WTC11 (cell line): ENCODE measurements around the gene KRTAP13-4. TPM values are rescaled to one million over a fixed set of nuclear protein-coding genes. Genes with fewer than 3 reads are reported as not detected.

Experiments
- ATAC-seq: fragments of 200-7000 bp; cut with Tn5 transposase; 2 replicates; pipeline ENCODE4 v1.10.0; 2021; ENCODE audit warnings: mild to moderate bottlenecking, moderate library complexity
- Bru-seq: library from RNA; stranded (reverse); fragments of 400-500 nt; gene quantifications from one replicate; lab custom pipeline; 2021; lab: Mats Ljungman, UMichigan
- CTCF ChIA-PET: fragments of 300-600 bp; sonication (Branson Sonifier 250); formaldehyde crosslinking; loops from one replicate; lab custom pipeline; 2021; ENCODE audit warnings: antibody characterized with exemption; lab: Charles Lee
- POLR2A ChIA-PET: fragments of 350-600 bp; sonication (Branson Sonifier 250); formaldehyde crosslinking; loops from one replicate; lab custom pipeline; 2021; ENCODE audit warnings: antibody characterized with exemption; lab: Charles Lee
- DNase-seq: peaks from one replicate; pipeline ENCODE4 v3.0.0; 2021; ENCODE audit warnings: low spot score
- H3K27ac Mint-ChIP-seq: 2 replicates; pipeline ENCODE4 v1.8.0; 2021; ENCODE audit warnings: mixed read lengths
- H3K27me3 Mint-ChIP-seq: 2 replicates; pipeline ENCODE4 v1.8.0; 2021; ENCODE audit warnings: low read depth, mild to moderate bottlenecking, moderate library complexity, mixed read lengths
- H3K36me3 Mint-ChIP-seq: 2 replicates; pipeline ENCODE4 v1.8.0; 2021; ENCODE audit warnings: mixed read lengths
- H3K4me1 Mint-ChIP-seq: 2 replicates; pipeline ENCODE4 v1.8.0; 2022; ENCODE audit warnings: mixed read lengths
- H3K4me3 Mint-ChIP-seq: 2 replicates; pipeline ENCODE4 v1.8.0; 2021; ENCODE audit warnings: mild to moderate bottlenecking, moderate library complexity, mixed read lengths
- H3K9me3 Mint-ChIP-seq: 2 replicates; pipeline ENCODE4 v1.8.0; 2021; ENCODE audit warnings: mixed read lengths
- JUN ChIP-seq: sonication (generic); formaldehyde crosslinking; IDR thresholded peaks from 2 replicates; pipeline ENCODE4 v1.8.0; 2023; ENCODE audit warnings: mild to moderate bottlenecking, missing genetic modification reagents
- MAX ChIP-seq: sonication (generic); formaldehyde crosslinking; IDR thresholded peaks from 2 replicates; pipeline ENCODE4 v1.8.0; 2022; ENCODE audit warnings: mild to moderate bottlenecking, missing genetic modification reagents
- NFATC4 ChIP-seq: fragments of 250-450 bp; sonication (Bioruptor Pico); IDR thresholded peaks from 2 replicates; pipeline ENCODE4 v1.9.0; 2021; ENCODE audit warnings: mild to moderate bottlenecking
- NR1H2 ChIP-seq: sonication (generic); formaldehyde crosslinking; IDR thresholded peaks from 2 replicates; pipeline ENCODE4 v1.9.0; 2021; ENCODE audit warnings: mild to moderate bottlenecking, moderate library complexity, missing genetic modification reagents
- OVOL2 ChIP-seq: fragments of 250-450 bp; sonication (Bioruptor Pico); IDR thresholded peaks from 2 replicates; pipeline ENCODE4 v1.9.0; 2021; ENCODE audit warnings: mild to moderate bottlenecking, borderline replicate concordance
- STAT6 ChIP-seq: sonication (generic); formaldehyde crosslinking; conservative IDR thresholded peaks from 2 replicates; pipeline ENCODE4 v1.8.1; 2023; ENCODE audit warnings: mild to moderate bottlenecking, low read depth, missing genetic modification reagents, moderate library complexity
- ZNF263 ChIP-seq: sonication (generic); formaldehyde crosslinking; IDR thresholded peaks from 2 replicates; pipeline ENCODE4 v1.8.1; 2022; ENCODE audit warnings: low read depth, mild to moderate bottlenecking, moderate library complexity, missing genetic modification reagents
- ZNF281 ChIP-seq: sonication (generic); formaldehyde crosslinking; IDR thresholded peaks from 2 replicates; pipeline ENCODE4 v1.8.0; 2023; ENCODE audit warnings: mild to moderate bottlenecking, missing genetic modification reagents
- ZNF416 ChIP-seq: fragments of 250-450 bp; sonication (Bioruptor Pico); IDR thresholded peaks from 2 replicates; pipeline ENCODE4 v1.9.0; 2021; ENCODE audit warnings: mild to moderate bottlenecking, inconsistent platforms
- long read RNA-seq, 3 experiments: library from RNA in 1 of 3; library from capped mRNA in 1 of 3; library from polyadenylated mRNA in 1 of 3; unstranded in 2 of 3; stranded (forward) in 1 of 3; transcript quantifications; one replicate each; pipeline ENCODE4 v2.0.0, GENCODE V29; 2021
- total RNA-seq: library from RNA; stranded (reverse); gene quantifications from 3 replicates; pipeline ENCODE4 v1.2.3, GENCODE V29; 2021
- TF ChIP-seq, protein P1 (sequence below): sonication (generic); formaldehyde crosslinking; IDR thresholded peaks from 2 replicates; pipeline ENCODE4 v1.8.1; 2023; ENCODE audit warnings: mild to moderate bottlenecking, missing genetic modification reagents, moderate library complexity
- TF ChIP-seq, protein P2 (sequence below): sonication (generic); formaldehyde crosslinking; IDR thresholded peaks from 2 replicates; pipeline ENCODE4 v1.8.1; 2022; ENCODE audit warnings: mild to moderate bottlenecking, missing genetic modification reagents, moderate library complexity, borderline replicate concordance

Gene KRTAP13-4
- 0.32 TPM in 1 of 3 replicates, not detected in the others for total RNA-seq
- percentile 15 among the genes with signal in this experiment for Bru-seq, nascent RNA
- long read RNA-seq, experiment 1 = 0 reads
- long read RNA-seq, experiment 2 = 0 reads
- long read RNA-seq, experiment 3 = 0 reads

- ChIA-PET POLR2A (no interaction called here), CTCF (interaction anchor here (1.3 kb wide), 1 partner anchor 85 kb away, joined by 4 read pairs; no protein-coding TSS in a partner anchor)
- Mint-ChIP-seq H3K9me3 (no peaks in the 10 kb centered on the region), H3K27me3 (no peaks in the 10 kb centered on the region), H3K27ac (no peak within 1 kb of the TSS), H3K36me3 (no peaks in the 10 kb centered on the region), H3K4me1 (peaks cover 38% of the 10 kb centered on the region), H3K4me3 (no peak within 1 kb of the TSS)
- TF ChIP-seq, protein P1, sequence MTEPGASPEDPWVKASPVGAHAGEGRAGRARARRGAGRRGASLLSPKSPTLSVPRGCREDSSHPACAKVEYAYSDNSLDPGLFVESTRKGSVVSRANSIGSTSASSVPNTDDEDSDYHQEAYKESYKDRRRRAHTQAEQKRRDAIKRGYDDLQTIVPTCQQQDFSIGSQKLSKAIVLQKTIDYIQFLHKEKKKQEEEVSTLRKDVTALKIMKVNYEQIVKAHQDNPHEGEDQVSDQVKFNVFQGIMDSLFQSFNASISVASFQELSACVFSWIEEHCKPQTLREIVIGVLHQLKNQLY (CRISPR knock-in tag) = no peak
- no peak for TF ChIP-seq ZNF263
- TF ChIP-seq, protein P2, sequence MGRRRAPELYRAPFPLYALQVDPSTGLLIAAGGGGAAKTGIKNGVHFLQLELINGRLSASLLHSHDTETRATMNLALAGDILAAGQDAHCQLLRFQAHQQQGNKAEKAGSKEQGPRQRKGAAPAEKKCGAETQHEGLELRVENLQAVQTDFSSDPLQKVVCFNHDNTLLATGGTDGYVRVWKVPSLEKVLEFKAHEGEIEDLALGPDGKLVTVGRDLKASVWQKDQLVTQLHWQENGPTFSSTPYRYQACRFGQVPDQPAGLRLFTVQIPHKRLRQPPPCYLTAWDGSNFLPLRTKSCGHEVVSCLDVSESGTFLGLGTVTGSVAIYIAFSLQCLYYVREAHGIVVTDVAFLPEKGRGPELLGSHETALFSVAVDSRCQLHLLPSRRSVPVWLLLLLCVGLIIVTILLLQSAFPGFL = no peak
- no peak for TF ChIP-seq STAT6 (CRISPR knock-in tag)
- TF ChIP-seq ZNF416 = no peak
- ATAC-seq = no peak
- DNase-seq = peak; percentile 10
These were observed at the start of gene KRTAP13-4 for GRCh38 chr21:30430170-30430655. TSS of gene KRTAP13-4 (plus strand) at chr21:30430220. CDS start at chr21:30430276, 56 bp downstream.

- H3K36me3 Mint-ChIP-seq = peaks cover 6% of the 10 kb centered on the region; the same call in 1 of the 2 replicates
- no peak for TF ChIP-seq NFATC4 (CRISPR knock-in tag)
- TF ChIP-seq, all 79 proteins: peak for 0
- peaks cover 28% of the 10 kb centered on the region for H3K9me3 Mint-ChIP-seq
- ChIA-PET CTCF (no interaction called here), POLR2A (no interaction called here)
- no peak for ATAC-seq
- H3K27ac Mint-ChIP-seq = no peak overlapping the region
- no peak overlapping the region for H3K4me3 Mint-ChIP-seq
- no peaks in the 10 kb centered on the region for H3K27me3 Mint-ChIP-seq
- no peak for DNase-seq
- H3K4me1 Mint-ChIP-seq = peaks cover 4% of the 10 kb centered on the region
These were observed 47.8 kb upstream of the KRTAP13-4 start for GRCh38 chr21:30382201-30382600.

DNA sequence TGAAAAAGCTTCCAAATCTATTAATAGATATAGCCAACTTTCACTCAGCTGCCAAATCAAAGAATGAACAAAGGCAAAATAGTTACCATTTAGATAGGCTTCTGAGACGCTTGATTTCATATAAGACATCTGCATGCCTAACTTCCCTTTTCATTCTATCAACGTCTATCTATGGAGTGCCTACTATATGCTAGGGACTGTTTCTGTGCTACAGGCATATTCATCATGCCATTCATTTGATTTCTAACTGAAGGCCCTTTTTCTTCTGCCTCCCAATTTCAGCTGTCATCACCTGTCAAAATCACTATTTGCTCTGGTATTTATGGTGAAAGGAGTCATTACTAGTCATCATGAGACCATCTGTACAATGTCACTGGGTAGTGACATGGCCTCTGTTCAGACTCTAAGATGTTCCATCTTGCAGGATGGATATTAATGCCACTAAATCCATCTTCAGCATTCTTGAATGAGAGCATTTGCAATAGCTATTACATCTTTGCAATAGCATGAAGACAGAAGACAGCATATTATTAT, 38.5 kb upstream of the KRTAP13-4 start:
- ChIA-PET CTCF (interaction anchor here (1.3 kb wide), 1 partner anchor 17 kb away, joined by 5 read pairs; no protein-coding TSS in a partner anchor), POLR2A (no interaction called here)
- Mint-ChIP-seq H3K36me3 (no peaks in the 10 kb centered on the region), H3K27ac (no peak overlapping the region), H3K27me3 (no peaks in the 10 kb centered on the region), H3K4me3 (no peak overlapping the region), H3K4me1 (no peaks in the 10 kb centered on the region), H3K9me3 (peaks cover 17% of the 10 kb centered on the region)
- DNase-seq = no peak
- ATAC-seq = no peak
- TF ChIP-seq ZNF281 (CRISPR knock-in tag) = no peak
- TF ChIP-seq OVOL2 (CRISPR knock-in tag) = no peak
- no peak for TF ChIP-seq MAX (CRISPR knock-in tag)
- no peak for TF ChIP-seq NR1H2 (CRISPR knock-in tag)
- no peak for TF ChIP-seq JUN (CRISPR knock-in tag)
